ENCODE data around the gene PCMT1.
"Not testable (repeated sequence)": the region's sequence is repeated elsewhere in the genome, so short reads cannot be mapped to it uniquely, and the experiment has no call there.

PCMT1 gene

DNA sequence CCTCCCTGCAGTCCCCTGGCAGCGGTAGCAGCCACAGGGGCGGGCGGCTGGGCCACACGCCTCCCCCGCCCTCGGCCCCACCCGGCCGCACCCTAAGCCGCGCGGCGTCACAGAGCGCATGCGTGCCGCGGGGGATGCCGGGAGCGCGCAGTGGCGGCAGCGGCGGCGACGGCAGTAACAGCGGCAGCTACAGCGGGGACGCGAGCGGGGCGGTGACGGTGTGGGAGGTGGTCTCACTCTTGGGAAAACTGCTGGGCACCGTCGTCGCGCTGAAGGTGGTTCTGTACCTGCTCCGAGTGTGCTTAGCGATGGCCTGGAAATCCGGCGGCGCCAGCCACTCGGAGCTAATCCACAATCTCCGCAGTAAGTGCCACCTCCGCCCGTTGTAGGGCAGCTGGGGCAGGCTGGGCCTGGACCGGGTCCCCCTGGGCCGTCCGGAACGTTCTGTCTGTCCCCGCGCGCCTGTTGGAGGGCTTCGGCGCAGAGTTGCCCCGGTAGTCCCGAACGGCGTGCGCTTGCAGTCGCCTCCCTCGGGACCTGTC lies at the start of gene PCMT1:
PCMT1 (plus strand) TSS at position 148 of the 542 bp plus-strand sequence; CDS start at position 309, 161 bp downstream.
- peak; percentile 79 to 99 (median 85) for DNase-seq
- intact Hi-C loops (cut with DNase I), result no loop called here

DNA sequence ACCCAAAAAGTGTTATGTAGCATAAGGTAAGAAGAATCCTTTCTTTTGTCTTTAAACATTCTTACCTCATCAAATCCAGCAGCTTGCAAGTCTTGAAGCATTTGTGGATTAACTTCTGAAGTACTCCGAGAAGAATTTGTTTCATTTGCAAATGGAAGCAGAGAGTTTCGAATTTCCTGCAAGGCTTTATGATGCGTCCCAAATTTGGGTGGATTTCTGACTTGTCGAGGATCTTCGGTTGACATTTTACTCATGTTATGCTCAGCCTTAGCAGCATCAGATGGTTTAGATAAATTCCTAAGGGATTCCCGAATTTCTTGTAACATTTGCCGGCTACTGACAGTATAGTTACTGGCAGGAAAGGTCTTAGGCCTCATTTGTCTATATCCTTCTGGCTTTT lies 47.8 kb upstream of the PCMT1 start:
- DNase-seq, result no peak

DNA sequence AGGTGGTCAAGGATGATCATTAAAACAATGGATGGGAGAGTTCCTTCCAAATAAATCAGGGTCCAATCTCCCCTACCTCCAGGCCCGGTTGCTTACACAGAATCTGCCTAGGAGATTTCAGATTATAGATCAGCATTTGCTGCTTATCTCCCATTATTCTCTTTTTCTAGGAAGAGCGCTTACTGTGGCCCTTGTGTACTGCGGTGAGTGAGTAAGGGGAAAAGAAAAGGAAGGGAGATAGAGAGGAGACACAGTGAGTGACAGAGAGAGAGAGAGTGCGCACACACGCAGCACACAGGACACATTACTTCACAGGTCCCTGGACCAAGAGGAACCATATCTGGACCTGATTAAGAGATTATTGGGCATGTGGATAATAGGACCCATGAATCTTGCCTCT lies 37.8 kb upstream of the PCMT1 start:
- intact Hi-C loops (cut with DNase I), result no loop called here
- DNase-seq, result no peak

More for the DNA sequence above, 47.8 kb upstream of the PCMT1 start:
- intact Hi-C loops (cut with DNase I), result no loop called here

DNA sequence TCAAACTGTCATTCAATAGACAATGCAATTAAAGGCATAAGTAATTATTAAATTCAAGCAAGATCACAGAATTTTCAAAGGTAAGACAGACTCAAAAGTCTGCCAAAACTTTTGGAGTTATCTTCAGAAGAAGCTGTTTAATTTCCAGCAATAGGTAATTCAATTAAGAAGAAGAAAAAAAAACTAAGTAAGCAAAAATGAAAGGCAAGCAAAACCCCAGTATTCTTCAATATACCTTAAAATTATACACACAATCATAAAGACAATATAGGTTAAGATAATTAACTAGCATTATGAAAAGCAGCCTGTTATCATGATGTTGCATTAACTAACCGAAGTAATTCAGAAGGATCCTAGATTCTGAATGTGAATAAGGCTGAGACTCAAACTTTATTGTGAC lies 35.1 kb upstream of the PCMT1 start:
- intact Hi-C loops (cut with DNase I), result no loop called here
- no peak for DNase-seq

DNA sequence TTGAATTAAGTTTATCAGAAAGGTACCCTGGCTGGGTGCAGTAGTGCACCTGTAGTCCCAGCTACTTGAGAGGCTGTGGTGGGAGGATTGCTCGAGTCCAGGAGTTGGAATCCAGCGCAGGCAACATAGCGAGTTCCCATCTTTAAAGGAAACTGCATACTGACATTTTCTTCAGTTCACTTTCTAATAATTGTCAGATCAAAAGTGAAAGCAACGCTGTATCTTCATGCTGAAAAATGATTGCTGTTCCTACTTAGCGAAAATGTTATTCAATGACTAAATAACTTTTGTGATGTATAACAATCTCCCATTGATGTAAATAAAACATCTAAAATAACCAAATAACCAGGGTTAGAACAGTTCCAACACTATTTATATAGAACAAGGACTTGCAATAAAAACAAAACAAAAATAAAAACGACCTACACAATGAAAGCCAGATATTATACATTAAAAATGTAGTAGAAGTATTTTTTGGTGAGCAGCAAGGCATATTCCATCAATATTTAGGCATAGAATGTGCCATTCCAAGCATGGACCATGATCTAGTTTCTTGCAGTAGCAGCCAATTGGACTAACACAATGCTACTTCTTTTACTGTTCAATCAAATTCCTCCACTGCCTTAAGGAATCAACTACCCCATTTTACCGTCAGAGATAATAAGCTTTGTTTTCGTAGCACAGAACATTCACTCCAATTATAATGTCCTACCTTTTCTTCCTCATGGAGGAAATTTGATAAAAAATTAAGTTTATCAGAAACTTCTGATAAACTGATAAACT lies 33.2 kb upstream of the PCMT1 start:
- intact Hi-C loops (cut with DNase I), result loop anchor here (5.0 kb wide), 2 partner anchors 146 to 149 kb away; partner anchors contain the start of genes GINM1 and LRP11
- DNase-seq, result no peak

DNA sequence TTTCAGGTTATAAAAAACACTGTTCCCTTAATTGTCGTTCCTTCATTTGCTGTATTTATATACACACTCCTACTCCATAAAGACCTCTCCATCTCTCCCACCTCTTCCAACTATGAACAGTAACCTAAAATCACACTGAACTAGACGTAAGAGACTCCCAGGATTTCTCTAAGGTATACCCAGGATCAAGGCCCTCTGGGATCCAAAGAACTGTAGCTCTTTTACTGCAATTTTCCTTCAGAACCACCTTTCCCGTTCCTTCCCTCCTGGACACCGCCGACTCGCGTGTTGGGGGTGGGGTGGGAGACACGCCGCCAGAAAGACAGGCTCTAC lies 32.3 kb upstream of the PCMT1 start:
- intact Hi-C loops (cut with DNase I), result loop anchor here (5.0 kb wide), 2 partner anchors 145 to 150 kb away; partner anchors contain the start of genes GINM1 and LRP11
- DNase-seq, result no peak

DNA sequence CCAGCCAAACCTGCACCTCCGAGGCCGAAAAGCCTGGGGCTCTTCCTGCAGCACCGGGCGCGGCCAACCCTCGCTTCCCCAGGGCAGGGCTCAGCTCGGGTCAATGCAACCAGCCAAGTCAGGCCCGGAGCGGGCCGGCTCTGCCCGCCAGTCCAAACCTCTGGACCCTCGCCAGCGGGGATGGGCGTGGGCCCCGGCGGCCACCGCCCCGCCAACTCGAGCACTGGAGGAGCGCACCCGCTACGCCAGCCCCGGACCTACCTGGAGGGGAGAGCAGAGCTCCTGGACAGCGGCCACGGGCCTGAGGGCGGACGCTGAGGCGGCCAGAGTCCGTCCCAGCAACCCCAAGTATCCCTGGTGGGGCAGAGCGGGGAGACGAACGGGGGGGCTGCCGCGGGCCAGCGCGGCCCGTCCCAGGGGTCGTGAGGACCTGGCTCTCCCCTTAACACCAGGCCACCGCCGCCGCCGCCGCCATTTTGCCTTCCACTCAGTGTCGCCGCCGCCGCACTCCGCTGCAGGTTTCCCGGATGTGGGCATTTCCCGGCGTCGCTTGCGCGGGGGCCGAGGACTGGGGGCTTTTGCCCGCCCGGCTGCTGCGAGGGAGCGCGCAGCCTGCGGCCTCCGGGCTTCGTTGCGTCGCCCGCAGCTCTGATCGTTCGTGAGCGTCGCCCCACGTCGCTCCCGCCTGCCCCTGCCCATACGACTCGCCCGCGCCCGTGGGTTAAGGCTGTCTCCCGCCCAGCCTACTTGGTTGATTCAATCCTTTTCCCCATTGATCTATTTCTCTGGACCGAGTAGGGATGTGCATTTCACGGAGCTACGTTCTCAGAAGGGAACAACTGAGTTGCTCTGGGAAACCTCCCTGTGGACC lies 31.7 kb upstream of the PCMT1 start, which contains the start of gene LATS1:
LATS1 (minus strand) TSS at position 514 of the 871 bp plus-strand sequence. CDS start 15,975 bp downstream, outside the sequence.
- peak; percentile 87 to 98 (median 94) for DNase-seq
- intact Hi-C loops (cut with DNase I), result loop anchor here (1.0 to 5.0 kb wide), 3 partner anchors 26 to 151 kb away; partner anchors contain the start of genes GINM1 and LRP11

DNA sequence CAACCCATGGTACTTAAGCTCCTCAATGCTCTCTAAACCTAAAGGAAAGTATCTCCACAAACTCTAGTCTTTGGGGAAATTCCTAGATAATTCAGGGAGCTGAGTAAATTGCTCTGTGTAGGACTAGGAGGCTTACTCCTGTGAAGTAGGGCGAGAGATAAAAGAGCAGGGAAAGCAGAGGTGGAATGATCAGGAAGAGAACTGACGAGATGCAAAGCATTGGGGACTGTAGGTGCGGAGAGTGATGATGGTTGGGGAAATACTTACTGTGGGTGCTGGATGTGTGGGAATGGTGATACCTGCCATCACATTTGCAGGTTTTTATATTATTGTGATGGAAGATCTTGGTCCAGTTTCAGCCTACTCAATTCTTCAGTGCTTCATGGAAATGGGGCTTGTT lies 30.0 kb upstream of the PCMT1 start:
- intact Hi-C loops (cut with DNase I), result loop anchor here (5.0 kb wide), 2 partner anchors 143 to 152 kb away; partner anchors contain the start of genes GINM1 and LRP11
- DNase-seq, result no peak

DNA sequence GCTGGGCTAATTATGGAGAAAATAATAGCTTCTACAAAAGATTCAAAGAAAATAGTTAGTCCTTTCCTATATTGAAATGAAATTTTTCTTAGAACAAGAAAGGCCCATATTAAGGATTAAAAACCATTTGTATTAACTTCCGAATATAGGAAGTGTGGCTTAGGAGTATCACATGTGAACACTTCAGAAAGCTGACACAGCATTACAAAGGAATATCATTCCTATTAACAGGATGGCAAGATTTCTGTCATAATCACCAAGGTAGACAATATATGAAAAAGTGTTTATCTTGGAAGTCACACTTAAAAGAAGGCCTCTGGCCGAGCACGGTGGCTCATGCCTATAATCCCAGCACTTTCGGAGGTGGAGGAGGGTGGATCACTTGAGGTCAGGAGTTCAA lies 26.3 kb upstream of the PCMT1 start:
- intact Hi-C loops (cut with DNase I), result loop anchor here (5.0 to 10.0 kb wide), 2 partner anchors 112 to 204 kb away; no protein-coding TSS in a partner anchor
- DNase-seq, result no peak

DNA sequence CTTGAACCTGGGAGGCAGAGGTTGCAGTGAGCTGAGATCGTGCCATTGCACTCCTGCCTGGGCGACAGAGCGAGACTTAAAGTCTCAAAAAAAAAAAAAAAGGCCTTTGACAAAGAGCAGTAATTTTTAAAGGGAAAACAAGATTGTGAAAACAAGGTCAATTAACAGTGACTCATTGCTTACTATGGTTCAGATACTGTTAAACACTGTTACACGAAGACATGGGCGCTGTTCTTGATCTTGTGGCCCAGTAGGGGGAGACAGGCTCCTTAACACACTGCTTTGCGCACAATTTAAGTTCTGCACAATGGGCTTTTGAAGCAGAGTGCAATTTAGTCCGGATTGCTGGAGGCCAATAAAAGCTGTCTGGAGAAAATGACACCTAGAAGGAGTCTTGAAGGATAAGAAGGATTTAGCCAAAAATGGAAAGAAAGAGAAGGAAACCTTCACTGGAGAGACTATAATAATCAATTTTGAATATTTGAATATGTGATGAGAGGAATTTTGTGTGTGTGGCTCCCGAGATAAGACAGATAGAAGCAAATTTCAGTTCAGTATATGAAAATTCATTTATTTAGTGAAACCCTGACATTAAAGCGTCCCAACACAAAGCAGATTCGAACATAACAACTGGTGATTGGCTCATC lies 25.6 kb upstream of the PCMT1 start:
- DNase-seq, result peak in 6 of 10 donors; percentile 24 to 90 (median 37)
- intact Hi-C loops (cut with DNase I), result loop anchor here (5.0 to 10.0 kb wide), 2 partner anchors 111 to 203 kb away; no protein-coding TSS in a partner anchor

DNA sequence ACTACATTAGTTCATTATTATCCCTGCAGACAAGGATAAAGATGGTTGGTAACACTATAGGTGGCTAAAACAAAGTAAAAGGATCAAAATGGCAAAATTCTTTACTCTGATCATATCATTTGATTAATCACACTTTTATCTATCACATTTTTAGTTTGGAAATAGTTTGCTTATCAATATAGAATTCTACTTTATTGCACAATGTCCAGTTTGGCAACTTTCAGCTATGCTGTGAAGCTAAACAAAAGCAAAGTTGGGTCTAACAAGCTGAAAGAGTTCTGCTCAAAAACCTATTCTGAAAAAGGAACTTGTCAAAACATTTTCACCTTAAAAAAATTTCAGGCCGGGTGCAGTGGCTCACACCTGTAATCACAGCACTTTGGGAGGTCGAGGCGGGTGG lies 23.8 kb upstream of the PCMT1 start:
- DNase-seq, result no peak
- intact Hi-C loops (cut with DNase I), result loop anchor here (10.0 kb wide), 1 partner anchor 109 kb away; no protein-coding TSS in a partner anchor

DNA sequence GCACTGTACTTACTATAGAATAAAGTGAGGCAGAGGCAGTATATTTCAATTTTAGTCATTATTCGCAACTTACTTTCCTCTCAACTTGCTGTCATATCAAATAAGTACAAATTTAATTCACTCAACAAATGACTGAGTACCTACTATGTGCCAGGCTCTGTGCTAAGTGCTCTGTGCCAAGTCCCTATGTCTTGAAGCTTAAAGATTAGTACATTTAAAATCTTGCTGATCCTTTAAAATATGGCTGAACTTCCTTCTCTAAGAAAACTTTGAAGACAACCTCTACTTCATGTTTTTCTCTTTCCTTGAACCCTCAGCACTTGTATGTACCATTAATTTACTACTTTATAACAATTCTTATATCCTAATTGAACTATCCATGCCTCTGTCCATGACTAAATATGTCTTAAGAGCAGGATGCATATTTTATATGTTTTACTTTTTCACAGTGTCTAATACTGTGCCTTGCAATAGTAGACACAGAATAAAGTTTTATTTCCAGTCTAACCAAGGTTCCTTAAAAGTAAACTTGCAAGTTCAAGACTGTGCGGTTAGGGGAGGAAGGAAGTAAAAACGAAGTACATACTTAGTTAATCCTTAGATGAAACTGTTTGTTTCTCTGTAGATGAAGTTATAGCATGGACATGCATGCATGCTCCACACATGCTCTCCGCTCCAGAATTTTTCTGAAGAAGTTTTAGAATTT lies 21.6 kb upstream of the PCMT1 start:
- no peak for DNase-seq
- intact Hi-C loops (cut with DNase I), result loop anchor here (10.0 kb wide), 1 partner anchor 107 kb away; no protein-coding TSS in a partner anchor

DNA sequence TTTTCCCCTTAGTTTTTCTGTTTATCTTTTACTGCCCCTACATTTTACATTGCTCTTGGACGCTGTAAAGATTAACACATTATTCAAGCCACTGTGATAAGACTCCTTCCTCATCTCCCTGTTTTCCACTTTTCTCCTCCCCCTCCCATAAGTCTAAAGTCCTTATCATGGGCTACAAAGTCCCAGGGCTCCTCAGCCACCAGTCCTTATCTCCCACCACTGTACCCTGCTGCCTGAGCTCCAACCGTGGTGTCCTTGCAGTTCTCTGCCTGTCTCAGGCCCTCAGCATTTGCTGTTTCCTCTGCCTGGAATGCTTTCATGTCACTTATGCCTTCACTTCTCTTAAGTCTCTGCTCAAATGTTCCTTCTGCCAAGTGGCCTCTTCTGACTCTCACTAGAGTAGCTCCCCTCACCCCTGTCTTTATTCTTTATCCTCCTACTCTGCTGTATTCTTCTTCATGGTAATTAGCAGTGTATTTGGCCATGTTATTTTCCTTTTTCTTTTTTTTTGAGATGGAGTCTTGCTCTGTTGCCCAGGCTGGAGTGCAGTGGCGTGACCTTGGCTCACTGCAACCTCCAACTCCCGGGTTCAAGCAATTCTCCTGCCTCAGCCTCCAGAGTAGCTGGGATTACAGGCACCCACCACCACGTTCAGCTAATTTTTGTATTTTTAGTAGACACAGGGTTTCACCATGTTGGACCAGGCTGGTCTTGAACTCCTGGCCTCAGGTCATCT lies 20.9 kb upstream of the PCMT1 start:
- DNase-seq, result no peak
- intact Hi-C loops (cut with DNase I), result loop anchor here (10.0 kb wide), 1 partner anchor 106 kb away; no protein-coding TSS in a partner anchor

DNA sequence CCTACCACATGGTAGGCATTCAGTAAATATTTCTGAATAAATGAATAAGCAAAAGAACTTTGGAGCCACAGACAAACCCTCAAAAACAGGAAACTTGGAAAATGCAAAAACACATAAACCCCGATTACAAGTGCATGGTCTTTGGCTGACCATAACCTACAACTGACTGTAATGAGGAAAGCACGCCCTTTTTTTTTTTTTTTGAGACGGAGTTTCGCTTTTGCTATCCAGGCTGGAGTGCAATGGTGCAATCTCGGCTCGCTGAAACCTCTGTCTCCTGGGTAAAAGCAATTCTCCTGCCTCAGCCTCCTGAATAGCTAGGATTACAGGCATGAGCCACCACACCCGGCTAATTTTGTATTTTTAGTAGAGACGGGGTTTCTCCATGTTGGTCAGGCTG lies 19.7 kb upstream of the PCMT1 start:
- intact Hi-C loops (cut with DNase I), result loop anchor here (10.0 kb wide), 1 partner anchor 105 kb away; no protein-coding TSS in a partner anchor
- DNase-seq, result no peak

DNA sequence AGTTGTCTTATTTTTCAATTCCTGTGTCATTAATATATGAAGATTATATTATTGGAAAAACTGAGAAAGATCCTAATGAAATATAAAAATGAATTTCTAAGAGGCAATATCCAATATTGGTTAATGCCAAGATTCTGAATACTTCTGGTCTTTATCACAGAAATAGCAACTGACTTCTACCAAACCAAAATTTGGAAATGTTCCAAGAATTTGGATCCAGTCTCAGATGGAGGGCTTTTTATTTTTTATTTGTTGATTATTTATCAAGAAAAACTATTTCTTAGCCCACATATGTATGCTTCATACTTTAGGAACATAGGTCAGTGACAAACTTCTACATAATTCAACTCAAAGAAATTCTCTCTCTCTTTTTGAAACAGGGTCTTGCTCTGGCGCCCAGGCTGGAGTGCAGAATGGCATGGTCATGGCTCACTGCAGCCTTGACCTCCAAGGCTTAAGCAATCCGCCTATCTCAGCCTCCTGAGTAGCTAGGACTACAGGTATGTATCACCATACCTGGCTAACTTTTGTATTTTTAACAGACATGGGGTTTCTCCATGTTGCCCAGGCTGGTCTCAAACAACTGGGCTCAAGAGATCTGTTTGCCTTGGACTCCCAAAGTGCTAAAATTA lies 16.3 kb upstream of the PCMT1 start:
- intact Hi-C loops (cut with DNase I), result no loop called here

DNA sequence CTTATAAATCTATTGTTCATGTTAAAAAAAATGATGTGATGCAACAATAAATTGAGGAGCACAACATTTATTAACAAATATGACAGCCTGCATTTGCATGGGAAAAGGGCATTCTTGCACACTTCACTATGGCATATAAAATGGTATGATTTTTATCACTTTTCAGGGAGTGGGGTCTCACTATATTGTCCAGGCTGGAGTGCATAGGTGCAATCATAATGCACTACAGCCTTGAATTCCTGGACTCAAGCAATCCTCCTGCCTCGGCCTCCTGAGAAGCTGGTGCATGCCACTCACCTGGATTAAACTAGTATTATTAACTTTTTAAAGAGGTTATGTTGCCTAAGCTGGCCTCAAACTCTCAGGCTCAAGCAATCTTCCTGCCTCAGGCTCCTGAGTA lies 14.6 kb upstream of the PCMT1 start:
- no peak for DNase-seq
- intact Hi-C loops (cut with DNase I), result no loop called here

More for the DNA sequence above, 16.3 kb upstream of the PCMT1 start:
- no peak for DNase-seq

DNA sequence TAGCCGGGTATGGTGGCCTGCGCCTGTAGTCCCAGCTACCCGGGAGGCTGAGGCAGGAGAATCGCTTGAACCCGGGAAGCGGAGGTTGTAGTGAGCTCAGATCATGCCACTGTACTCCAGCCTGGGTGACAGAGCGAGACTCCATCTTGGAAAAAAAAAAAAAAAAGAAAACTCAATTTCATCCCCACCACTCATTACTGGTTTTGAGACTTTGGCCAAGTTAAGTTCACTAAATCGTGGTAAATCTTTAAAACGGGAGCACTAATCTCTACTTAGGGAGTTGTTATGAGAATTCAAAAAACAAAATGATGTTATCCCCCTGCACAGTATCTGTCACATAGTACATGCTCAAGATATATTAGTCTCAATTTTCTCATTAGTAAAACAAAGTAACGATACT lies 4.3 kb upstream of the PCMT1 start:
- intact Hi-C loops (cut with DNase I); DNase-seq: not testable (repeated sequence)

Data from posterior cingulate gyrus (tissue), 11 donors.